Heart left ventricle (tissue), 16 donors: ENCODE results near the gene NDFIP2. TPM values are rescaled to one million over a fixed set of nuclear protein-coding genes. Genes with fewer than 3 reads are reported as not detected.
A peak's percentile ranks its signal among the peaks of the same experiment; 100 is the strongest.

ENCODE experiments used
- ATAC-seq, 4 donors: fragments of 200-7000 bp; cut with Tn5 transposase; one replicate each; pipeline ENCODE4 v1.9.1; 2020 to 2022; ENCODE audit warnings: moderate library complexity in 4 of 4, mild to moderate bottlenecking in 3 of 4, moderate number of reproducible peaks in 1 of 4
- DNase-seq, 5 donors: peaks; one replicate each; pipeline ENCODE4 v3.0.0-alpha.2; 2020
- H3K27ac ChIP-seq, 12 donors: fragments of 200-600 bp; sonication (generic) in 4 of 12; one replicate each; pipeline versions ENCODE4 v1.5.0 to v1.8.0; 2016 to 2022; ENCODE audit warnings: mild to moderate bottlenecking in 2 of 12
- H3K27me3 ChIP-seq, 9 donors: fragments of 200-600 bp; sonication (generic) in 2 of 9; one replicate each; pipeline versions ENCODE4 v1.5.1 to v1.8.0; 2016 to 2022; ENCODE audit warnings: mild to moderate bottlenecking in 3 of 9
- H3K36me3 ChIP-seq, 9 donors: fragments of 200-600 bp; sonication (generic) in 2 of 9; one replicate each; pipeline versions ENCODE4 v1.5.0 to v1.8.0; 2018 to 2022; ENCODE audit warnings: mild to moderate bottlenecking in 2 of 9
- H3K4me1 ChIP-seq, 12 donors: fragments of 200-600 bp; sonication (generic) in 4 of 12; one replicate each; pipeline versions ENCODE4 v1.5.0 to v1.8.0; 2016 to 2022; ENCODE audit warnings: mild to moderate bottlenecking in 3 of 12
- H3K4me3 ChIP-seq, 12 donors: fragments of 200-600 bp; sonication (generic) in 4 of 12; one replicate each; pipeline versions ENCODE4 v1.5.0 to v1.8.0; 2017 to 2022; ENCODE audit warnings: mild to moderate bottlenecking in 9 of 12, moderate library complexity in 4 of 12
- H3K9me3 ChIP-seq, 12 donors: fragments of 200-600 bp; sonication (generic) in 4 of 12; one replicate each; pipeline versions ENCODE4 v1.5.0 to v1.8.0; 2016 to 2022; ENCODE audit warnings: mild to moderate bottlenecking in 1 of 12
- POLR2A ChIP-seq, 2 donors: fragments of 450-650 bp; IDR thresholded peaks; one replicate each; pipeline ENCODE4 v1.6.1; 2017; ENCODE audit warnings: antibody characterized with exemption in 2 of 2, mild to moderate bottlenecking in 2 of 2, moderate library complexity in 2 of 2
- WGBS, 4 donors: extraction: QIAGEN DNeasy Blood & Tissue Kit in 2 of 4; methylation state at CpG; one replicate each; pipeline versions ENCODE4 v1.1.5 to v1.1.7; 2013 to 2018; 5-methylcytosine and 5-hydroxymethylcytosine counted together
- intact Hi-C, 10 donors: fragments of 100-400 bp; cut with DNase I; formaldehyde crosslinking; loops; one replicate each; pipeline versions ENCODE4 v1.11.1 to v1.14.2; 2022
- polyA plus RNA-seq, 2 donors: library from polyadenylated mRNA; stranded (reverse); fragments of 200-250 nt; gene quantifications; one replicate each; pipeline ENCODE4 v1.2.3, GENCODE V29; 2013
- total RNA-seq, 9 donors: library from RNA; depleted of rRNA in 2 of 9; stranded (reverse); fragments of >200 nt in 2 of 9; fragmentation: NEBNext Ultra II Directional in 3 of 9; extraction: Animal tissue kit (Norgen Biotek cat#: 25700) in 3 of 9; gene quantifications; one replicate each; pipeline versions ENCODE4 v1.1.0 to v1.2.4, GENCODE V29; 2016 to 2023
- TF ChIP-seq, protein P1 (sequence below), 12 donors: fragments of 200-600 bp; sonication (generic) in 4 of 12; IDR thresholded peaks; one replicate each; pipeline versions ENCODE4 v1.5.0 to v1.8.0; 2018 to 2022; ENCODE audit warnings: antibody characterized with exemption in 12 of 12, mild to moderate bottlenecking in 5 of 12
- donor health status: ischemic (EF 13 %, LVEDD 7.1; RV severe dilation, severe dysfunction).
- donor health status: healthy with polysubstance abuse.
- donor health status: DM: no; HTN: yes; CAD: no.
- donor health status: DM: no; HTN: no; CAD: no.
- donor health status: ischemic (EF 25% LVEDD 6.9; RV normal size, moderate dysfunction).
- donor health status: ischemic (EF 25% LVEDD 5.7; RV mildly dilated, moderate dysfunction).
- donor health status: healthy.
- donor health status: DM: yes; HTN: yes; CAD: no.
- donor health status: ischemic (EF 35%, LVEDD 5.7; RV mildly dilated, moderate dysfunction).
- donor health status: nonischemic (EF 11% LVEDD 7.7; RV severe dilation, severe dysfunction).
- donor health status: DM: yes; HTN: yes; CAD: no.
- donor health status: PGD.
- donor health status: ischemic (EF 29% LVEDD 5.4; RV normal size, mild dysfunction).
- donor health status: nonischemic (EF 23%, LVEDD 6.1; RV moderate dilation, normal function).

NDFIP2 gene
- total and polyA plus RNA-seq, 11 donors: 14.2 to 42.6 (median 32.1) TPM

DNA sequence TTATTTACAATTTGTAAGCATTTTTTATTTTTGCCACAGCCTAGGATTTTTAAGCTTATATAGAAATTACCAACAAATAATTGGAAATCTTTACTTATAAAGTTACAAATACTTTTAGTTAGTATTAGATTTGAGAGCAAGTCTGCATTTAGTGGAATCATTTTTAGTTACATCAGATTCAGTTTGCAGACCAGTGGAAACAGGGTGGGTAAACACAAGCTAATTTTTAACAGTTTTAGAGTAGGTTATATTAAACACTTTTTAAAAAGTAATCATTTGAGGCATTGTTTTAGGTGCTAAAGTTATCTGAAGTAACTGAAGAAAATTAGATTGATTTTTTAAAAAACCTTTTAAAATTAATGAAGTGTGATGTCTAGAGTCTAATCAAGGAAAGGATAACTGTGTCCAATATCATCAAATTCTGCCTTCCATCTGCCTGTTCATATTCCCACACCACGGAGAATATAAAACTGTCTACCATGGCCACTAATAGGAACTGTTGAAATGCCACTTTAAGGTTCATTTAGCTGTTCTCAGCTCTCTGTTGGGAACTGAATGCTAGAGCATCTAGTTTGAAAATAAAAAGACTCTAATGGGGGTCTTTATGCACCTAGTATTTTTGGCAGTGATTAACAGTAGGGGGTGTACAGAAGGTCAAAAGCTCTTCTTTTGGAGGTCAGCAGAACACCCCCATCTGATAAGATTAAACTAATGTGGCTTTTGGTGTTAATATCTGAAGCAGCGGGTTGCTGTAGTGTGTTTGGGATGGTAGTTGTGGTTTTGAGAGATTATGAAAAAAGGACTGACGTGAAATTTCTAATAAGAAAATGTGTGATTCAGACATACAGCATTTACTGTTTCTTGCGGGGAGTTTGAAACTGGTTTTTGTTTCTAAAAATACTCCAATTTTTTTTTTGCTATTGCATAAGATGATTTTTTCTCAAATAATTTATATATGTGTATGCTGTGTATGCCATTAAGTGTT is 66.5 kb downstream of the NDFIP2 start:
- 81 to 86% (median 82%) methylated on average over 4 of the region's 4 CpGs for WGBS, 4 donors
- Histone ChIP-seq H3K4me3 (no peak overlapping the region), H3K27me3 (no peaks in the 10 kb centered on the region), H3K27ac (no peak overlapping the region), H3K4me1 (peaks cover 0 to 9% (median 0%) of the 10 kb centered on the region in 12 donors), H3K9me3 (no peaks in the 10 kb centered on the region), H3K36me3 (peaks cover 0 to 6% (median 0%) of the 10 kb centered on the region in 9 donors)
- DNase-seq: no peak
- TF ChIP-seq POLR2A (IDR thresholded peaks at IDR 0.05): no peak
- TF ChIP-seq, protein P1, sequence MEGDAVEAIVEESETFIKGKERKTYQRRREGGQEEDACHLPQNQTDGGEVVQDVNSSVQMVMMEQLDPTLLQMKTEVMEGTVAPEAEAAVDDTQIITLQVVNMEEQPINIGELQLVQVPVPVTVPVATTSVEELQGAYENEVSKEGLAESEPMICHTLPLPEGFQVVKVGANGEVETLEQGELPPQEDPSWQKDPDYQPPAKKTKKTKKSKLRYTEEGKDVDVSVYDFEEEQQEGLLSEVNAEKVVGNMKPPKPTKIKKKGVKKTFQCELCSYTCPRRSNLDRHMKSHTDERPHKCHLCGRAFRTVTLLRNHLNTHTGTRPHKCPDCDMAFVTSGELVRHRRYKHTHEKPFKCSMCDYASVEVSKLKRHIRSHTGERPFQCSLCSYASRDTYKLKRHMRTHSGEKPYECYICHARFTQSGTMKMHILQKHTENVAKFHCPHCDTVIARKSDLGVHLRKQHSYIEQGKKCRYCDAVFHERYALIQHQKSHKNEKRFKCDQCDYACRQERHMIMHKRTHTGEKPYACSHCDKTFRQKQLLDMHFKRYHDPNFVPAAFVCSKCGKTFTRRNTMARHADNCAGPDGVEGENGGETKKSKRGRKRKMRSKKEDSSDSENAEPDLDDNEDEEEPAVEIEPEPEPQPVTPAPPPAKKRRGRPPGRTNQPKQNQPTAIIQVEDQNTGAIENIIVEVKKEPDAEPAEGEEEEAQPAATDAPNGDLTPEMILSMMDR (IDR thresholded peaks at IDR 0.05): no peak
- intact Hi-C loops: loop anchor here in 1 of 10 donors (10.0 kb wide), 1 partner anchor 787 kb away; no protein-coding TSS in a partner anchor
- ATAC-seq: no peak

DNA sequence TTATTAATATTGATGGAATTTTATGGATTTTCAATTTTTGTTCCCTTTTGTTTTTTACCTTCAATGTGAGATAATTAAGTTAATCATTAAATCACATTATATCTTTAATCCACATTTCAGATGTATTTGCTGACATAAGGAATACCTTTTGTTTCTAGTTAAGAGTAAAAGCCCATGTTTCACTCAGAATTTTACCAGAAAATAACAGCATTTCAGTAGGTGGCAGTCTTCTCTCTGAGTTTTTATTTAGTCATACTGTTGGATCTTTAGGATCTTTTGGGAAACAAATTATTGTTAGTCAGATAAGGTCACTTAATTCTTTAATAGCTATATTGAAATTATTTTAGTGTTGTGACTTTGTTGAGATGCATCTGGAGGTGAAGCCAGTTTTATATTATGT is 67.9 kb downstream of the NDFIP2 start:
- H3K4me1 ChIP-seq: peaks cover 0 to 9% (median 0%) of the 10 kb centered on the region in 12 donors
- H3K36me3 ChIP-seq: peaks cover 0 to 6% (median 0%) of the 10 kb centered on the region in 9 donors
- no peaks in the 10 kb centered on the region for H3K27me3 ChIP-seq
- TF ChIP-seq POLR2A (IDR thresholded peaks at IDR 0.05): no peak
- TF ChIP-seq, protein P1 (IDR thresholded peaks at IDR 0.05): peak in 8 of 12 donors; percentile 13 to 51 (median 38)
- no peak overlapping the region for H3K4me3 ChIP-seq
- intact Hi-C loops: loop anchor here in 1 of 10 donors (10.0 kb wide), 1 partner anchor 786 kb away; no protein-coding TSS in a partner anchor
- ATAC-seq (no peak), DNase-seq (no peak)
- H3K9me3 ChIP-seq: no peaks in the 10 kb centered on the region
- no peak overlapping the region for H3K27ac ChIP-seq

DNA sequence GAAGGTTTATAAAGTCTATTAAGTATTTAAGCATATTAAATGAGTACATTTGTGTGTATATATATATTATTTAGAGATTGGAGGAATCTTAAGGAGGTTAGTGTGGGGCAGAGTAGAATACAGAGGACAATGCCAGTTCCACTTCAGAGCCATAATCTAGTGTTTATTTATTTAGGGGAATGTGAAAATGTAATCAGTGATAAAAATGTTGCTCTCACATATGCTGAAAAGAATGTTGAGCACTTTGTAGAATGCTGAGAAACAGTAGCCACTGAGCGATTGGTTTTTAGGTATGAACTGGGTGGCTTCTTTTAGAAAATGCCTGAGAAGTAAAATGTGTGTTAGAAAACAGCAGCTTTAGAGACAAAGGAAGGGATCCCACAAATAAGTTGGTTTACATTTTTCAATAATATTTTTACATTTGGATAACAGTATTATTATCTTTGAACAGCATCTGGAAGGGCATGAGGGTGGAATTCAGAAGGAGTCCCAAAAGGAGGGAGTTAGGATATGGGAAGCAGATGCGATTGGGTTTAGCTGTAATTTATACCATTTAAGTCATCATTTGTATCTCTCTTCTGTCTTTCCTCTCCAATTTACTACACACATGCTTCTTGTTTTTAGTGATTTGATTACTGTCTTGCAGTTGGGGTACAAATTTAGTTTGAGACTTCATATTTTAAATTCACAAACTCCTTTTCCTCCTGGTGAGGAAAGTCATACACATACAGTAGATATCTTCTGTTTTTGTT is 68.6 kb downstream of the NDFIP2 start:
- no peak for TF ChIP-seq POLR2A (IDR thresholded peaks at IDR 0.05)
- TF ChIP-seq, protein P1 (IDR thresholded peaks at IDR 0.05): no peak
- ATAC-seq: no peak
- Histone ChIP-seq H3K4me1 (peaks cover 0 to 9% (median 0%) of the 10 kb centered on the region in 12 donors), H3K27ac (no peak overlapping the region), H3K27me3 (no peaks in the 10 kb centered on the region), H3K36me3 (peaks cover 0 to 6% (median 0%) of the 10 kb centered on the region in 9 donors), H3K9me3 (no peaks in the 10 kb centered on the region), H3K4me3 (no peak overlapping the region)
- no peak for DNase-seq
- intact Hi-C loops: loop anchor here in 2 of 10 donors (10.0 kb wide), 2 partner anchors 785 to 815 kb away; no protein-coding TSS in a partner anchor
- WGBS, 4 donors: 49 to 66% (median 53%) methylated on average over 2 of the region's 2 CpGs
